Stimulated activated CD4-positive, alpha-beta T cell treated with anti-CD3 and anti-CD28 coated beads, Interleukin-12 subunit alpha, Interleukin-12 subunit beta, amount 100 ng/mL, for 48 hours (primary cell): ENCODE results near the gene SNX20.
A peak's percentile ranks its signal among the peaks of the same experiment; 100 is the strongest.

Source experiments
- DNase-seq, 3 donors: peaks; one replicate each; pipeline ENCODE4 v3.0.0-alpha.2; 2020; ENCODE audit warnings: low read depth in 2 of 3, low spot score in 1 of 3

SNX20 gene

GRCh38 chr16:50705436-50706110, 24.5 kb upstream of the SNX20 start:
- no peak for DNase-seq

GRCh38 chr16:50704245-50704644, 23.1 kb upstream of the SNX20 start:
- no peak for DNase-seq

GRCh38 chr16:50702725-50703124, 21.6 kb upstream of the SNX20 start:
- DNase-seq: no peak

- peak; percentile 62 to 73 (median 63) for DNase-seq
Observed at GRCh38 chr16:50699326-50700159, 18.4 kb upstream of the SNX20 start.

GRCh38 chr16:50697881-50698767, 17.0 kb upstream of the SNX20 start:
- peak in 2 of 3 donors; percentile 60 to 68 for DNase-seq

GRCh38 chr16:50697421-50697715, 16.3 kb upstream of the SNX20 start:
- DNase-seq: no peak

- DNase-seq: peak in 1 of 3 donors; percentile 62
Observed at GRCh38 chr16:50696575-50697420, 15.7 kb upstream of the SNX20 start.

GRCh38 chr16:50696126-50696525, 15.0 kb upstream of the SNX20 start:
- DNase-seq: no peak

- no peak for DNase-seq
Observed at GRCh38 chr16:50695017-50696000, 14.2 kb upstream of the SNX20 start.

GRCh38 chr16:50694206-50694605, 13.1 kb upstream of the SNX20 start:
- no peak for DNase-seq

GRCh38 chr16:50692999-50693781, 12.1 kb upstream of the SNX20 start, which contains the start of gene NOD2:
NOD2 (plus strand) TSS chr16:50693606; CDS start chr16:50699496, 5,890 bp downstream.
- no peak for DNase-seq

GRCh38 chr16:50692644-50692998, 11.5 kb upstream of the SNX20 start:
- no peak for DNase-seq

- DNase-seq: no peak
Observed at GRCh38 chr16:50690177-50690576, 9.1 kb upstream of the SNX20 start.

GRCh38 chr16:50688867-50689266, 7.8 kb upstream of the SNX20 start:
- no peak for DNase-seq

GRCh38 chr16:50688083-50688482, 7.0 kb upstream of the SNX20 start:
- no peak for DNase-seq

- DNase-seq: no peak
Observed at GRCh38 chr16:50685462-50686063, 4.5 kb upstream of the SNX20 start.

GRCh38 chr16:50684823-50685461, 3.8 kb upstream of the SNX20 start:
- peak in 1 of 3 donors; percentile 38 for DNase-seq
